ENCODE results near the gene KCNMB2.
"Not testable (repeated sequence)": the region's sequence is repeated elsewhere in the genome, so short reads cannot be mapped to it uniquely, and the experiment has no call there.

KCNMB2 gene

GRCh38 chr3:178707311-178708031, 171.2 kb downstream of the KCNMB2 start:
- no peak for DNase-seq

DNA sequence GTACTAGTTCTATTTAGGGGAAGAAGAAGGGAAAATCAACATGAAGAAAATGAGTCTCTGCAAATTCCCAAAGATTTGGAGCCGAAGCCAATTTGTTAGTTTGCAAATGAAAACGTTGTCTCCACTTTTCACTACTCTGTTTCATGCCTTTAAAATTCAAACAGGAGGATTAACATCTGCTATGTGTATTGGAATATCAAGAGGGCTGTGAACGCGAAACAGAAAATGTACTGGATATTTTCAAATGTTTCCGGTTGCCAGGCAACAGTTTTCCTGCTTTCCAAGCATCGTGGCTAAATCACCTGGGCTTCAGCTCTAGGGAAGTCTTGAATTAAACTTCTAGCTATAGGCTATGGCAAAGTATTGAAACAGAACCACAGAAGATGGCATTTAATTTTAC, 172.8 kb downstream of the KCNMB2 start:
- no peak for DNase-seq

DNA sequence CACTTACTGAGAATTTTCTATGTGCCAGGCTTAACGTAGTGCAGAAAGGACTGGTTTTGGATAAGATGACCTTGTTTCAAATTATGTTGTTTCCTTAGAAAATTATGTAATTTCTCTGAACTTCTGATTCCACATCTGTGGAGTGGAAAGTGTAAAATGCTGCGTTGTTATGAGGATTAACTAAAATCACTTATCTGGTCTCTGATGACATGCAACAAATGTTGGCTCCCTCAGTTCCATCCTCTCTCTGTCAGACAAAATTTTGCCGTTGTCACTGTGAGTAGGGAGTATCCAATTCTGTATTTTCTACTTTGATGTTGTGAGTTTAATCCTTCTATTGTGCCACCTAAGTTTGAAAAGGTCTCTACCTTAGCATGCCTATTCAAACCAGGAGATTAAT, 175.5 kb downstream of the KCNMB2 start:
- DNase-seq: no peak

GRCh38 chr3:178712247-178712646, 176.0 kb downstream of the KCNMB2 start:
- DNase-seq: no peak

DNA sequence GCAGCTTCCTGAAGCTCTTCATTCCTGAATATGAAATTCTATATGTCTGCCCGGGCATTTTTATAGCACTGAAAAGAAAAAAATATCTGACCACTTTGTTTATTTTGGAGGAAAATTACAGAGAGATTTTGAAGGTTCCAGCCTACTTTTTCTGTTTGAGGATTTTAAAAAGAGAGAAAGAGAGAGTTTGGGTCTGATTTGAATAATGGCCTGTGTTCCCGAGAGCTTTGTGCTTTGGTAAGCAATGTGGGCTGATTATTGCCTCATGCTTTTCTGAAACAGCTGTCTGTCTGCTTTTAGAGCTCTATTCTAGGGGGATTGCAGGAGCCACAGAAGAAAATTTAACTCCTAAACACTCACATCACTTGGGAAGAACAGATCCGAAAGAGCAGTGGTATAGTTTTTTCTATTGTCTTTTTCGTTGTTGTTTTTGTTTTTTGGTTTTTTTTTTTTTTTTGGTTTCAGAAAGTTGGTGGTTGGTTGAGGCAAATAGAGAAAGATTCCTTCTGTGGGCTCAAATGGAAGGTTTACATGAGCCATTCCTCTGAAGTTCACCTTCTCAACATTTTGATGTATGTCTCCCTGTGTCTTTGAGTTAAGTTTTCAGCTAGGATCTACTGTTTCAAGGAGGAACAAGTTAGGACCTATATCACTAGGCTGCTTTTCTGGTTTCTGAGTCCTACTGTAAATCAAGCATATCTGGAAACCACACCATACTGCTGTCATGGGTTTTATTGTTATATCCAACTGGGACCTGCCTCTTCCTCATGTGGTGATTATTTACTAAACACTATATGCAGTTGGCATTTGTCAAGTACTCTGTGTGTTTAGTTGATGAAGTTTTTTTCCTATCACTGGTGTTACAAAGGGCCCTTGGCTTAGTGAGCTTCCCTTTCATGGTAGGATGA, 178.9 kb downstream of the KCNMB2 start:
- no peak for DNase-seq

DNA sequence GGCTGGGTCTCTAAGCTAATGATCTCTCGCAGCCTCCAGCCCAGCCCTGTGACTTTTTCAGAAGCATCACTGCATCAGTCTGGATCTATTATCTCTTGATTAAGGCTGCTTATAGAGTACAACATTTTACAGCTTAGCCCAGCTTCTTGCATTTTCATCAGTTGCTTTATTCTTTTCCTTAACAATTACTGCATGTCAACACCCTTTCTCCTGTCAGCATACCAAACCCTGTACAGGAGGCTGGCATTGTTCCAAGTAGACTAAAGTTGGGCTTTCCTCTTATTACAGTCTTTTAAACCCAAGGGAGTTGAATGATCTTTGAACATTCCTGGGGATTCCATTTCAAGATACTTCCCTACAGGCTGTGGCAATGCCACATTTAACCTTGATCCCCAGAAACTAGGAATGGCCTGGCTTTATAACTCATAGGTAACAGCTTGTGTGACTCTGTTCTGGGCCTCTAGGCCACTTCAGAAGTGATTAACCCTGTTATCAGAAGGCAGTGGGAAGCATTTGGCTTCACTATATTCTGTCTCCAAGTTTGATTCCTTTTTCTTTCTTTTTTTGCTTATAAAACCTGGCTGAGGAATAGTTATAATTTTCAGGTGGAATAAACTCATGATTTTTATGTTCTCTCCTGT, 182.9 kb downstream of the KCNMB2 start:
- DNase-seq: no peak

- no peak for DNase-seq
Observed at GRCh38 chr3:178732824-178733223, 196.6 kb downstream of the KCNMB2 start.

DNA sequence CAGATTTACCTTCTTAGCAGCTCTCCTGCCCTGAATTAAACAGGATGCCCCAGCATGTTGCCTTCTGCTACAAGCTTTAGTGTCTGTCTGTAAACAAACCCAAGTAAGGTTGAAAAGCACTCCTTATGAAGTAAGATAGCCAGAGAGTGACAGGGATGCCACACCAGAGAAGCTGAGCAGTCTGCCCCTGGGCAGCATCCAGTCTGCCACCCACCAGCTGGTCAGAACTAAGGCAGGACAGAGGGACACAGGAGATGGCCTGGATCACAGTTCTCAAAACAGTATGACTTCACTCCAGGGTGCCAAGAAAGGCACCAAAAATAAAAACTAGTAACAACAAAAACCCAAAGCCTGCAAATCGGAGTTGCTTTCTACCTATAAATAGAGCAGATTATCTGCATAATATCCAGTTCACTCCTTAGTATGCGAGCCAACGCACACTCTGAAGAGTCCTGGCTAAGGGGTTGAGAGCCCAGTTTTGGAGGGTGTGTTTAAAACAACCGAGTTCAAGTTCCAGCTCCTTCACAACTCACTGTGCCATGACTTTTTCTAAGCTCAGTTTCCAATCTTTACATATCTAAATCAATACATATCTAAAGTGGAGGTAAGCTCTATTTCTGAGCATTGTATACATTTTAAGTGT, 198.9 kb downstream of the KCNMB2 start:
- DNase-seq: no peak

DNA sequence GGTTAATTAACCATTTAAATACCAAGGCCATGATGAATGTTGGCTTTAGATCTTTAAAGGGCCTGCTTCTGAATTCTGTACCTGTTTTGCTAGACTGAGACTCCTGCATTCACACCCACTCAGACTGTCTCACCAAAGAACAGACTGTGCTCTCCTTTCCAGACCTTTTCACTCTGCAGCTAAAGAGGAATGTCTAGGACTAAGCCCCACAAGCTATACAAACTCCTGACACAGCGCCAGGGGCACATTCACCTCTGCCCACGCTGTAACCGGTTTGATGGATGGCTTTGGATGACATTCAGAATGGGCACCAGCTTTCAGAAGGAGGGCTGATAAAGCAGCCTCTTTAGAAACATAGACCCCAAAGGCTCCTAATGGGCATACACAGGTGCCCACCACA, 200.1 kb downstream of the KCNMB2 start:
- no peak for DNase-seq

DNA sequence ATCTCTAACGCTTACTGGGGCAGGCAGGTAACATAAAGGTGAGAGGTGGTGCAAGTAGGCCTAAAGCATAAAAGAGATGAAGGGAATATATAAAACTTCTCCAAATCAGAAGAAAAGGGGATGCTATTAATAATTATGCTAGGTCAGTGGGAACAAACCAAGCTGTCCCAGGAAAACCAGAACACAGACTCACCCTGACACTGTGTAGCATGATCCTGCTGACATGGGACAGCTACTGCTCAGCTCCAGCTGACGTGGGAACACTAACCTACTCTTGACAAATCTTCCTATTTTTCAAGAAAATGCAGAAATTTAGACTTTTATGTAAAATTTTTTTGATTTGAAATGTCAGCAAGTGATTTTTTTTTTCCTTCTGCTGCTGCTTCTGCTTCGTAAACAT, 203.5 kb downstream of the KCNMB2 start:
- no peak for DNase-seq

DNA sequence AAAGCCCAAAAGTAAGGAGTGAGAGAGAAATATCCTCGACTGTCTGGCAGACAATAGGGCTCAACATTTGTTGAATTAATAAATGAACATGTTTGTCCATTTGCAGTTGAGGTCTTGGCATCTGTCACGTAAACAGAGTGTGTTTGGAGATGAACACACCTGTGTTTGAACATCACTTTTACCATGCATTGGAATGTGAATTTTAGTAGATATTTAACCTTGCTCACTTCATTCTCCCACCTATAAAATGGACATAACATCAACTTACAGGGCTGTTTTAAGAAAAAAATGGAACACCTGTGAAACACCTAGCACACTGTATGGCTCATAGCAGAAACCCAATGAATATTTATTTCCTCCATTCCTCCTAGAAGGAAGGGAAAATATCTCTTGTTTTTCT, 204.8 kb downstream of the KCNMB2 start:
- no peak for DNase-seq

GRCh38 chr3:178743297-178743696, 207.1 kb downstream of the KCNMB2 start:
- no peak for DNase-seq

- DNase-seq: not testable (repeated sequence)
Observed at GRCh38 chr3:178745861-178746655, 209.8 kb downstream of the KCNMB2 start.

GRCh38 chr3:178748874-178749273, 212.6 kb downstream of the KCNMB2 start:
- DNase-seq: no peak

- DNase-seq: no peak
Observed at GRCh38 chr3:178749471-178749870, 213.2 kb downstream of the KCNMB2 start.

GRCh38 chr3:178750639-178751300, 214.5 kb downstream of the KCNMB2 start:
- no peak for DNase-seq

- DNase-seq: no peak
Observed at GRCh38 chr3:178752843-178753242, 216.6 kb downstream of the KCNMB2 start.

DNA sequence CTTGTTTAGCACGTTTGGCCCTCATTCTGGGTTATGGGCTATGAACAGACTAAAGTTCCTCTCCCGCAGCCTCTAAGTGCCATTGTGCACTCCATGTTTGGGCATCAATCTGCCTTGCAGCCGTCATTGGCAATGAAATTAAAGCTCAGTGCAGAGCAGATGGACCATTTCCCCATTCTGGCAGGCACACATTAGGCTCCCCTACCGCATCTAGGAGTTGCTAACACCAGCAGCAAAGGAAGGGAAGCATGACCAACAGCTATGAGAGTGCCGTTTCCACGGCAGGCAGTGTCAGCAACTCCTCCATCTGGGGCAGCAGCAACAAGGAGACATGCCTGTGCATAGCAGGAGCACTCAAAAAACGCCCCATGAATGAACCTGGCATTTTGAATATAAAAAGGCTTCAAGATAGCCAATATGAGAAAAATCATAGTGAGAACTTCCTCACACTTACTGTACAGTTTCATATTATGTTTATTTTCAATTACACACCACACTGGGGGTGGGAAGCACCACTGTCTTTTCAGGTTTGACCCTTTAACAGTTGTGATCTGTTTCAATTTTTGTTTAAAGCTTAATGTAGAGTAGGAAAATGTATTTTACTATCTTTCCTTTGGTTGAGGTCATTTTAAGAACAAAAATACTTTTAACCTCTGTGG, 218.7 kb downstream of the KCNMB2 start:
- DNase-seq: no peak

DNA sequence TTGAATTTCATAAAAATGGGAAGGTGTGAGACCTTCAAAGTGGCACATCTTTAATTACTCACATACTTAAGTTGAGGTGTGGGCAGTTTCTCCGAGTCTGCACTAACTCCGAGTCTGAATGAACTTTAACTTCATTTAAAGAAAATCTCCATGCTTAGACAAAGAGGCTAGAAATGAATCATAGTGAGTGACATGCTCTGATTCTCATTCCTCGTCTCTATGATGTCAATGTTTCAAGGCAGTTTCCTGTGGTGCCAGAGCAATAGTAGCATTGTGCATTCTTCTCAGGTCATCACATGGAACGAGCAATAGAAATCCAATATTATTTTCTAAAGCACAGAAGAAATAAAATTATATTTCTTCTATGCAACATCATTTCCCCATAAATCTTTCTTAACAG, 224.8 kb downstream of the KCNMB2 start:
- no peak for DNase-seq

- DNase-seq: no peak
Observed at GRCh38 chr3:178761461-178761860, 225.2 kb downstream of the KCNMB2 start.

DNA sequence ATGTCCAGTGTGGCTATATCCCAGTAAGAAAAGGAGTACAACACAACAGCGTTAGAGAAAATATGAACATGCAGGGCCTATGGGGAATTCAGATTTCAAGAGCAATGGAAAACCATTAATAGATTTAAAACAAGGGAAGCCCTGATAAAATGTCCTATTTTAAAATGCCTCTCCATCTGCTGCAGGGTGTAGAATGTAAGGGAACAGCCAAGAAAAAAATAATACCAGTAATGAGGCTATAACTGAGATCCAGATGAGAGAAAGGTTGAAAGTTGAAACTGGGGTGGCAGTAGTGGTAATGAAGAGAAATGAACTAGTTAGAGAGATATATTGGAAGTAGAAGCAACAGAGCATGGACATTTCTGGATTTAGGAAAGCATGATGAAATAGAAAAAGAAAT, 226.1 kb downstream of the KCNMB2 start:
- DNase-seq: no peak

Data from CD4-positive, alpha-beta T cell treated with Interferon gamma for 1 hour (primary cell).